NCI-H2107 treated with DMSO at 0.1 percent for 48 hours (cell line): ENCODE results near the gene MAPK14.
"Not testable (repeated sequence)": the region's sequence is repeated elsewhere in the genome, so short reads cannot be mapped to it uniquely, and the experiment has no call there.

Experiments
- DNase-seq: peaks from one replicate; lab custom pipeline; 2025; ENCODE audit not compliant: unreplicated experiment; lab: John Stamatoyannopoulos, UW

Gene MAPK14

GRCh38 chr6:36121787-36122494, 94.3 kb downstream of the MAPK14 start:
- DNase-seq = no peak

GRCh38 chr6:36122495-36123269, 95.1 kb downstream of the MAPK14 start:
- no peak for DNase-seq

DNA sequence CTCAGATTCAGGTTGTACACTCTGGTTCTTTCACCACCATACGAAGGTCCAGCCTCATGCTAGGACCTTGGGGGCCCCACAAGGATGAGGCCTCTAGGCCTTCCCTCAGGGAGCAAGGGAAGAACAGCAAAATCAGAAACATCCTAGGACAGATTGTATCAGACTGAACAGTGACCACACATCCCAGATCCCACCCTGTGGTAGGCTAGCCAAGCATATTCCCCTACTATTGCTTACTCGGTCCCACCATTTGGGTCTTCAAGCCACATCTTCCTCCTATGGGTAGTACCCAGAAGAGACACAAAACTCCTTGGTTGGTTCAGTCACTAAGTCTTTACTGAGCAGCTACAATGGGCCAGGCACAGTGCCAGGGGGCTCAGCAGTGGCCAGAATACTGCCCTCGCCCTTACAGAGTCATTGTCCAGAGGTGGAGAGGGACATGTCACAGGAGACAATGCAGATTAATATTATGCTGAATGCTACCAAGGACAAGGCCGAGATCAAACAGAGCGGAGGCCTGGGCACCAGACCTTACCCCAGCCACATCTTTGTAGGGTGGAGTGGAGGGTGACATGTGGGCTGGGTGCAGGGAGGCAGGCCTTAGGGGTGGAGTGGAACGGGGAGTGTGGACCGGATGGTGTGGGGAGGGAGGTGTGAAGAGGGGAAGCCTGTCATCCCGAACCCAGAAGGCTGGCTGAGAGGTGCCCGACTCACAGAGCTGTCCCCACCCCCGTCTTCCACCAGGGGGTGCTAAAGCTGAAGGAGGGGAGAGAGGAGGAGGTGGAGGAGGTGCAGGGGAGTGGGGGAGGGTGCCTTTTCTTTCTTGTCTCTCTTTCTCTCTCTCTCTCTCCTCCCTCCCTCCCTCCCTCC, 95.9 kb downstream of the MAPK14 start:
- peak; percentile 3 for DNase-seq

DNA sequence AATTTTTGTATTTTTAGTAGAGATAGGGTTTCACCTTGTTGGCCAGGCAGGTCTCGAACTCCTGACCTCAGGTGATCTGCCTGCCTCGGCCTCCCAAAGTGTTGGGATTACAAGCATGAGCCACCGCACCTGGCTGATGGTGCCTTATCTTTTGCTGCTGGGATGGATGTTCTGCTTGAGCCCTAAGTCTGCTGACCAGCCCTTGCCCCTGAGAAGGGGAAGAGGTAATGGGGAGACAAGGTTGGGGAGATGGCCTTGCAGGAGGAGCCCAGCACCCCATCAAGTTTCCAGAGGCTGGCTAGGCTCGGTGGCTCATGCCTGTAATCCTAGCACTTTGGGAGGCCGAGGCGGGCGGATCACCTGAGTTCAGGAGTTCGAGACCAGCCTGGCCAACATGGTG, 96.7 kb downstream of the MAPK14 start:
- not testable (repeated sequence) for DNase-seq

DNA sequence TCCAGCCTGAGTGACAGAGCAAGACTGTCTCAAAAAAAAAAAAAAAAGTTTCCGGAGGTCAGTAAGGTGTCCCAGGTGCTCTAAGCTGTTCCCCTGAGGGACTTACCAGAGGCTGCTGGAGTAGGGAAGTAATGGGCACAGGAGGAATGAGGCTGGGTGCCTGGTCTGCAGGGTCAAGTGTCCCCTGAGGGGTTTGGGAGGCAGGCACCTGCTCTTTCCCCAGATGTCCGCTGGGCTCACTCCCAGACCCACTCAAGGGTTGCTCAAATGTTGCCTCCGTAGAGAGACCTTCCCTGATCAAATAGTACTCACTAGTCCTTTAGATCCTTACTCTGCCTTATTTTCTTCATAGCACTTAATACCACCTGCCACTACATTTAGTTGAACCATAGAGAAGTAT, 97.3 kb downstream of the MAPK14 start:
- DNase-seq = peak; percentile 2

DNA sequence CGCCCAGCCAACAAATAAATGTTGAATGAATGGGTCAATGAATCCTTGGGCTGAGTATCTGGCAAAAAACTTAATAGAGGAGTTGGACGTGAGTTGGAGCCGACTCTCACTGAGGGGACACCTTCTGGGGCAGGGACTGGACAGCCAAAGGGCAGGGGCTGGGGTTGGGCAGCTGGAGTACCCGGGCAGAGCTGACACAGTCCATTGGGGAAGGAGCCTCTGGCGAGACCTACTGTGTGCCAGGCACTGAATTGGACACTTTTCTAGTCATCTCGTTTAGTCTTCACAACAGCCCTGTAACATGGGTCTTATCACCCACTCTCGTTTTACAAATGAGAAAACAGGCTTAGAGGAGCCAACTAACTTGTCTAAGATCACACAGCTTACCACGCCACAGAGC, 98.0 kb downstream of the MAPK14 start:
- no peak for DNase-seq

- no peak for DNase-seq
Observed at GRCh38 chr6:36126121-36126520, 98.5 kb downstream of the MAPK14 start.

GRCh38 chr6:36126553-36127458, 99.2 kb downstream of the MAPK14 start:
- DNase-seq = no peak

DNA sequence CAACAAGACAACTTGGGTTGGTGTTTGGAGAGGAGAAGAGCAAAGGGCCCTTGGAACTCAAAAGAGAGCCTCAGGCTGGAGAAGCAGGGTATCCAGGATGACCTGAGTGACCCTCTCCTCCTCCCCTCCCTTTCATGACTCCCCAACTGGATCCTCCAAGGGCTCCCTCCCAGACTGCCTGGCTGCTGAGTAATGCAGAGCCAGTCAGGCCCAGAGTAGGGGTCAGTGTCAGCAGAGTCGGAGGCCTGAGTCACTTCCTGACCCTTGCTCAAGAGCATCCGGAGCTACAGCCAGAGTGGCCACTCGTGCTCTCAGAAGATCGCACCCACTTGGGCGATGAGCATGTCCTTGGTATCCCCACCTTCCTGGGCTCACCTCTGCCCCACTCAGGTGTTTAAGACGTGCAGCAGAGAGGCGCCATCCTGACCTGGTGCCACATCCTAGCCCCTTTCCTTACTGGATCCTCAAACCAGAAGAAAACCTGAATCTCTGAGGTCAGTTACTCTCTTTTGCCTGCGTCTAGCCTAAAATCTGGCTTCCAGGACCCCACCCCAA, 99.9 kb downstream of the MAPK14 start:
- DNase-seq = no peak

GRCh38 chr6:36128073-36128472, 100.5 kb downstream of the MAPK14 start:
- DNase-seq = no peak

DNA sequence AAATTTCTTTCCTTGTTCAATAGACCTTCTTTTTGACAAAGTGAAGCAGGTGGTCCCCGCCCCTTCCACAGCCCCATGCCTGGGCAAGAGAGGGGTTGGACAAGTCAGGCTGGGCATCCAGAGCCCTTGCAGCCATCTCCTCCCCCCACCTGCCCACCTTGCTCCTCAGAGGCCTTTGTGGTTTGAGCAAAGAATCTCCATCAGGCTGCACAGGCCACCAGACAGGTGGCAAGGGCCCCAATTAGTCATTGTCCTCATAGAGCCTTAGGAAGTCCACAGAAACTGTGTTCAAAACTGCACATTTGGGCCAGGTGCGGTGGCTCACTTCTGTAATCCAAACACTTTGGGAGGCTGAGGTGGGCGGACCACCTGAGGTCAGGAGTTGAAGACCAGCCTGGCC, 101.2 kb downstream of the MAPK14 start:
- no peak for DNase-seq

DNA sequence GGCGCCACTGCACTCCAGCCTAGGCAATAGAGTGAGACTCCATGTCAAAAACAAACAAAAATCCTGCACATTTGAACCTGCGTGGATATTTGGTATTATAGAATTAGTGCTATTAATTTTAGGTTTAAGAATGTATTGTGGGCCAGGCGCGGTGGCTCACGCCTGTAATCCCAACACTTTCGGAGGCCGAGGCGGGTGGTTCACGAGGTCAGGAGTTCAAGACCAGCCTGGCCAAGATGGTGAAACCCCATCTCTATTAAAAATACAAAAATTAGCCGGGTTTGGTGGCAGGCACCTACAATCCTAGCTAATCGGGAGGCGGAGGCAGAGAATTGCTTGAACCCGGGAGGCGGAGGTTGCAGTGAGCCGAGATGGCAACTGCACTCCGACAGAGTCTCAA, 101.7 kb downstream of the MAPK14 start:
- not testable (repeated sequence) for DNase-seq

GRCh38 chr6:36129941-36130666, 102.5 kb downstream of the MAPK14 start, which contains the start of gene MAPK13:
Gene MAPK13, plus strand, starts transcription at chr6:36130513. Its CDS starts 70 bp downstream, at chr6:36130583.
- DNase-seq = peak; percentile 11

DNA sequence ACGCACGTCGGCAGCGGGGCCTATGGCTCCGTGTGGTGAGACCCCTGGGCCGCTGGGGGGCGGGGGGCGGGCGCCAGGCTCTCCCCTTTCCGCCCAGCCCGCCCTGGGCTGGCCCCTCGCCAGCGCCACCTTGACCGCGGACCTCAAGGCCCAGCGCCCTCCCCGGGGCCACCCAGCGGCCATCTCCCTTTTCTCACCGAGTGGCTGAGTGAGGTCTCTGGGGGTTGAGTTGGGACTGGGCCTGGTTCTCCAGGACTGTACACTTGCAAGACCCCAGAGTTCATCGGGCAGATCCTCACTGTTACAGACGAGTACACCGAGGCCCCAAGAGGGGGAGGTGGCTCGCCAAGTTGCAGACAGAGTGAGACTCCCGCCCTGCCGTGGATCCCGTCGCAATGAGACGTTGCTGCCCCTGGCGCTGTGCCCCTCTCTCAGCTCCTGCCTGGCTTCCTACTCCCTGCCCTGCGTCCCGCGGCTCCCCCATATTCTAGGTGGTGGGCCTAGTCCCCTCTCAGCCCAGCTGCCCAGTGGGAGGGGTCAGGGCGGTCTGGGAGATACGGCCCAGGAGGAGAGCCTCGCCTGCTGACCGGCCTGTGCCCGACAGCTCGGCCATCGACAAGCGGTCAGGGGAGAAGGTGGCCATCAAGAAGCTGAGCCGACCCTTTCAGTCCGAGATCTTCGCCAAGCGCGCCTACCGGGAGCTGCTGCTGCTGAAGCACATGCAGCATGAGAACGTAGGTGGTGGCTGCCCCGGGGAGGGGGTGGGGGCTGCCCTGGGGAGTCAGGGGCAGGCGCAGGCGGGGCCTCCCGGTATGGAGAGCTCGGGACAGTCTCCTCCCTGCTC, 103.3 kb downstream of the MAPK14 start:
- DNase-seq = peak; percentile 5

- peak; percentile 20 for DNase-seq
Observed at GRCh38 chr6:36131511-36132245, 104.1 kb downstream of the MAPK14 start.

DNA sequence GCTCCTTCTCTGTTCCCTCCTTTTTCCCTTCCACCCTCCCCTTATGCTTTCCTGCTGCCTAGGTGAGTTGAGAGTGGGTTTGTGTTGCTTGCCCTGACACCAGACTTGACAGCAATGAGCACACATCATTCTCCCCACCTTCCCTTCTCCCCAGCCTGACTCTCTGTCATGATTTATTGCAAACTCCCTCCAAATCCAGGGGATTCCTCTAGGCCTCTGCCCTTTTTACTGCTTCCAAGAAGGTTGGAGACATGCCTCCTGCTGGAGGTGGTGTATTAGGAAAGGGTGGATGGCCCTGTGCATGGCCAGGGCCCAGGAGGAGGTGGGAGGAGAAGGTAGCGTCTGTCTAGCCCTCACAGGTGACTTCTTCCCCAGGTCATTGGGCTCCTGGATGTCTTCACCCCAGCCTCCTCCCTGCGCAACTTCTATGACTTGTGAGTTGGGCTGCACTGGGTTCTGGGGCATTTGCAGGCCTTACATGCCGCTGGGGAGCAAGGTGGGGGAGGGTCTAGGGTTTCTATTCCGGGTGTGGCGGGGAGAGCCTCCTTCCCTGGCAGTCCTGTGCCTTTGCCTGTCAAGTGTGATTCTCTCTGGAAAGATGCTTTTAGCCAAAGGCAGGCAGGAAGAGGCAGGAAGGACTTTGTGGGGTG, 104.8 kb downstream of the MAPK14 start:
- DNase-seq = no peak

DNA sequence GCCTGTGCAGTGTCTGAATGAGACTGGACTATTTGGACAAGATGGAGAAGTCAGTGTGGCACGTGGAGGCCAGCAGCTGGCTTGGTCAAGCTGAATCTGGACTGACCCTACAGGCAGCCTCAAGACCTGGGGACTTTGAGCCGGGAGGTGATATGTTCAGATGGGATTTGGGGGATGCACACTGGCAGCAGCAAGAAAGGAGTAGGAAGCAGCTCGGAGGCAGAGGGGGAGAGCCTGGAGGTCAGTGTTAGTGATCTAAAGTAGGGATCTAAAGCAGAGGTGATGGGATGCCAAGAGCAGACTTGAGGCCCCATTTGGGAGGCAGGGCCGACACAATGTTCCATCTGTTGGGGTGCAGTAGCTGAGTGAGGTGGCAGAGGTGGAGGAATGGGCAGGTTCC, 105.5 kb downstream of the MAPK14 start:
- no peak for DNase-seq
